ENCODE data around the gene SOD1. TPM values are rescaled to one million over a fixed set of nuclear protein-coding genes. Genes with fewer than 3 reads are reported as not detected.

The SOD1 gene
- polyA plus RNA-seq, 10 donors, result 112 to 161 (median 122) TPM

Other genes starting within 250 kb of the SOD1 start
- gene SCAF4, start 72.4 kb downstream of the SOD1 start, polyA plus RNA-seq (ENCODE audit: insufficient read length in 10 of 10), result 10 to 100 TPM; 18.5 to 29.1 (median 25.2) TPM
- 10 to 100 TPM in 1 of 10 donors, 1 to 10 TPM in 9; 5.3 to 13.4 (median 7.0) TPM for gene HUNK, start 213.3 kb downstream of the SOD1 start, polyA plus RNA-seq (ENCODE audit: insufficient read length in 10 of 10)

All from muscle of back (tissue), 10 donors.